SK-N-SH (cell line): ENCODE results near the gene EXOC3L1. TPM values are rescaled to one million over a fixed set of nuclear protein-coding genes. Genes with fewer than 3 reads are reported as not detected.

ENCODE experiments used
- CTCF ChIA-PET: fragments of 300-600, 350-600 bp; formaldehyde crosslinking; extraction: SDS; loops from one replicate; lab custom pipeline; 2021; lab: Yijun Ruan, JAX
- POLR2A ChIA-PET: fragments of 350-600 bp; sonication (Branson Sonifier 250); formaldehyde crosslinking; extraction: SDS; loops from one replicate; lab custom pipeline; 2020; ENCODE audit warnings: antibody characterized with exemption, inconsistent platforms; lab: Yijun Ruan, JAX
- DNase-seq: peaks from one replicate; pipeline ENCODE4 v3.0.0; 2012
- H2AFZ ChIP-seq: fragments of 200-600 bp; sonication (generic); 2 replicates; pipeline ENCODE4 v1.8.1; 2016; ENCODE audit warnings: antibody characterized with exemption, mild to moderate bottlenecking, low read depth
- H3F3A ChIP-seq: fragments of 200-600 bp; sonication (generic); replicated peaks from 2 replicates; pipeline ENCODE3; 2016; ENCODE audit warnings: antibody characterized with exemption, mild to moderate bottlenecking; ENCODE audit not compliant: insufficient read depth
- H3K27ac ChIP-seq, 2 experiments: fragments of 200-500 bp in 1 of 2; fragments of 200-600 bp in 1 of 2; sonication (Bioruptor generic) in 1 of 2; sonication (generic), shearing (Covaris generic) in 1 of 2; 2 replicates each; pipeline versions ENCODE4 v1.5.1 to v1.6.1; 2014 to 2016; ENCODE audit warnings: low read depth in 2 of 2, inconsistent platforms in 1 of 2, low read length in 1 of 2, mild to moderate bottlenecking in 1 of 2, mixed read lengths in 1 of 2
- H3K27me3 ChIP-seq: fragments of 200-600 bp; sonication (generic), shearing (Covaris generic); 2 replicates; pipeline ENCODE4 v1.6.1; 2016; ENCODE audit warnings: mixed run types; ENCODE audit not compliant: insufficient read depth
- H3K36me3 ChIP-seq, 2 experiments: fragments of 200-500 bp in 1 of 2; fragments of 200-600 bp in 1 of 2; sonication (Bioruptor generic) in 1 of 2; sonication (generic) in 1 of 2; replicated peaks in 1 of 2; 2 replicates each; pipeline versions ENCODE3 to v1.5.1; 2014 to 2016; ENCODE audit warnings: low read length in 1 of 2, mild to moderate bottlenecking in 1 of 2; ENCODE audit not compliant: insufficient read depth in 2 of 2, control insufficient read depth in 1 of 2
- H3K4me1 ChIP-seq, 2 experiments: fragments of 200-500 bp in 1 of 2; fragments of 200-600 bp in 1 of 2; sonication (Bioruptor generic) in 1 of 2; sonication (generic), shearing (Covaris generic) in 1 of 2; 2 replicates each; pipeline versions ENCODE4 v1.5.1 to v1.6.1; 2014 to 2016; ENCODE audit warnings: low read depth in 1 of 2, low read length in 1 of 2, mixed run types in 1 of 2; ENCODE audit not compliant: insufficient read depth in 2 of 2, control insufficient read depth in 1 of 2
- H3K4me2 ChIP-seq: fragments of 200-600 bp; sonication (generic), shearing (Covaris generic); 2 replicates; pipeline ENCODE4 v1.6.1; 2017; ENCODE audit warnings: mixed run types
- H3K4me3 ChIP-seq, 2 experiments: fragments of 200-500 bp in 1 of 2; fragments of 200-600 bp in 1 of 2; sonication (Bioruptor generic) in 1 of 2; sonication (generic), shearing (Covaris generic) in 1 of 2; 2 replicates each; pipeline versions ENCODE4 v1.5.1 to v1.8.1; 2014 to 2016; ENCODE audit warnings: low read depth in 2 of 2, inconsistent platforms in 1 of 2, low read length in 1 of 2, mild to moderate bottlenecking in 1 of 2, mixed read lengths in 1 of 2, moderate library complexity in 1 of 2
- H3K79me2 ChIP-seq: fragments of 200-600 bp; sonication (generic); 2 replicates; pipeline ENCODE4 v1.8.1; 2017; ENCODE audit warnings: mild to moderate bottlenecking; ENCODE audit not compliant: insufficient read depth
- H3K9ac ChIP-seq: fragments of 200-600 bp; sonication (generic); 2 replicates; pipeline ENCODE4 v1.6.1; 2017; ENCODE audit warnings: mixed run types
- H3K9me2 ChIP-seq: fragments of 200-600 bp; sonication (generic); 2 replicates; pipeline ENCODE4 v1.6.1; 2017; ENCODE audit warnings: mixed run types
- H3K9me3 ChIP-seq: fragments of 200-600 bp; sonication (generic); 2 replicates; pipeline ENCODE4 v1.6.1; 2017; ENCODE audit warnings: mixed run types, mild to moderate bottlenecking, moderate library complexity
- H4K20me1 ChIP-seq: fragments of 200-600 bp; sonication (generic); 2 replicates; pipeline ENCODE4 v1.6.1; 2017; ENCODE audit warnings: mild to moderate bottlenecking, mixed run types; ENCODE audit not compliant: insufficient read depth
- ELF1 ChIP-seq: IDR thresholded peaks from 2 replicates; pipeline ENCODE4 v1.4.0; 2012
- EZH2phosphoT487 ChIP-seq: fragments of 200-600 bp; sonication (generic); IDR thresholded peaks from 2 replicates; pipeline ENCODE4 v1.6.1; 2017; ENCODE audit warnings: low read depth, mixed run types, mild to moderate bottlenecking, antibody characterized with exemption, moderate library complexity, borderline replicate concordance
- FOSL2 ChIP-seq: IDR thresholded peaks from 2 replicates; pipeline ENCODE4 v1.4.0; 2012; ENCODE audit warnings: low read depth, mild to moderate bottlenecking, moderate library complexity, borderline replicate concordance
- FOXJ3 ChIP-seq: sonication (generic); formaldehyde crosslinking; IDR thresholded peaks from 2 replicates; pipeline ENCODE4 v1.5.1; 2020; ENCODE audit warnings: mild to moderate bottlenecking, missing genetic modification reagents
- GABPA ChIP-seq: IDR thresholded peaks from 2 replicates; pipeline ENCODE4 v1.4.0; 2012; ENCODE audit warnings: low read depth, mild to moderate bottlenecking
- MXI1 ChIP-seq: IDR thresholded peaks from 2 replicates; pipeline ENCODE4 v1.6.1; 2012; ENCODE audit warnings: mild to moderate bottlenecking, low read depth, low read length, improper control_type of control experiment
- RAD21 ChIP-seq: IDR thresholded peaks from 2 replicates; pipeline ENCODE4 v1.6.1; 2012; ENCODE audit warnings: mild to moderate bottlenecking, low read length
- RCOR1 ChIP-seq: fragments of 150-350 bp; IDR thresholded peaks from 2 replicates; pipeline ENCODE4 v1.6.1; 2017; ENCODE audit warnings: antibody characterized with exemption, low read length
- SIN3A ChIP-seq: IDR thresholded peaks from 2 replicates; pipeline ENCODE4 v1.6.1; 2012; ENCODE audit warnings: low read depth, mild to moderate bottlenecking, low read length, moderate library complexity, borderline replicate concordance
- TCF12 ChIP-seq: IDR thresholded peaks from 2 replicates; pipeline ENCODE4 v1.4.0; 2012
- TEAD4 ChIP-seq: IDR thresholded peaks from 2 replicates; pipeline ENCODE4 v1.4.0; 2012; ENCODE audit warnings: mild to moderate bottlenecking, borderline replicate concordance; ENCODE audit not compliant: insufficient read depth
- WGBS: methylation state at CpG from one replicate; pipeline ENCODE4 v1.1.6; 2017; ENCODE audit warnings: low lambda C conversion rate; 5-methylcytosine and 5-hydroxymethylcytosine counted together
- polyA plus RNA-seq, 3 experiments: library from polyadenylated mRNA; depleted of rRNA; stranded (reverse); fragments of >200 nt; gene quantifications; 2 replicates each; pipeline ENCODE4 v1.2.3, GENCODE V29; 2012
- TF ChIP-seq, protein P1 (sequence below): fragments of 150-350 bp; IDR thresholded peaks from 2 replicates; pipeline ENCODE4 v1.6.1; 2017; ENCODE audit warnings: antibody characterized with exemption, low read length, low read depth, borderline replicate concordance
- TF ChIP-seq, protein P2 (sequence below): fragments of 150-350 bp; IDR thresholded peaks from 2 replicates; pipeline ENCODE4 v1.6.1; 2016; ENCODE audit warnings: mild to moderate bottlenecking, low read depth, low read length
- TF ChIP-seq, protein P3 (sequence below): IDR thresholded peaks from 2 replicates; pipeline ENCODE4 v1.6.1; 2012; ENCODE audit warnings: mild to moderate bottlenecking, low read depth, low read length, moderate library complexity

Gene EXOC3L1
- polyA plus RNA-seq, 1 of the 3 experiments (the other 2 are of a cell fraction), result 0.46 TPM

DNA sequence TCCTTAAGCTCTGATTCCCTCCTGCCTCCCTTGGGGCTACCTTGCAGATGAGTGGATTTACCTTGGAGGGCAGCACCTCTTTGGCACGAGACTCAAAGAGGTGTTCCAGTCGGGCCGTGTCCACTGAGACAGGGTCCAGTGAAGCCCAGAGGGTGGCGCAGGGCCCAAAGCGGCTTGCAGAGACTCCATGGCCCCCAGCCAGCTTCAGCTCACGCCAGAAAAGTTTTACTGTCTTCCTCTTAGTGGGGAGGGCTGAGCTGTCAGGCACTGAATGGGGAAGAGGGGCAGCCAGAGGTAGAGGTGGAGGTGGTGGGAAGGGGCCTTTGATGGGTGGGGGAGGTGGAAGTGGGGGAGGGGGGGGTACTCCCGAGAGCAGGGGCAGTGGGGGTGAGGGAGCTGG lies 43.7 kb upstream of the EXOC3L1 start:
- Histone ChIP-seq H3K4me2 (no peak overlapping the region), H3K79me2 (peaks cover 11% of the 10 kb centered on the region), H2AFZ (no peak overlapping the region), H3K9ac (no peak overlapping the region), H3K4me1 (no peaks in the 10 kb centered on the region), H3K9me2 (no peaks in the 10 kb centered on the region), H3K4me3 (no peak overlapping the region), H3K27ac (no peak overlapping the region), H3K27me3 (no peaks in the 10 kb centered on the region), H3F3A (peaks cover 46% of the 10 kb centered on the region), H3K36me3 (peaks cover 49 to 72% of the 10 kb centered on the region in 2 experiments), H3K9me3 (no peaks in the 10 kb centered on the region), H4K20me1 (no peaks in the 10 kb centered on the region)
- POLR2A ChIA-PET, result interaction anchor here (1.6 kb wide), 1 partner anchor 47 kb away, joined by 4 read pairs; no protein-coding TSS in a partner anchor
- TF ChIP-seq RAD21 (no peak), EZH2phosphoT487 (no peak), TEAD4 (no peak), MXI1 (no peak), TCF12 (no peak), FOSL2 (no peak), SIN3A (no peak), FOXJ3 (no peak), RCOR1 (no peak), GABPA (no peak), ELF1 (no peak)
- TF ChIP-seq, protein P1, sequence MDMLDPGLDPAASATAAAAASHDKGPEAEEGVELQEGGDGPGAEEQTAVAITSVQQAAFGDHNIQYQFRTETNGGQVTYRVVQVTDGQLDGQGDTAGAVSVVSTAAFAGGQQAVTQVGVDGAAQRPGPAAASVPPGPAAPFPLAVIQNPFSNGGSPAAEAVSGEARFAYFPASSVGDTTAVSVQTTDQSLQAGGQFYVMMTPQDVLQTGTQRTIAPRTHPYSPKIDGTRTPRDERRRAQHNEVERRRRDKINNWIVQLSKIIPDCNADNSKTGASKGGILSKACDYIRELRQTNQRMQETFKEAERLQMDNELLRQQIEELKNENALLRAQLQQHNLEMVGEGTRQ, result no peak
- TF ChIP-seq, protein P2, sequence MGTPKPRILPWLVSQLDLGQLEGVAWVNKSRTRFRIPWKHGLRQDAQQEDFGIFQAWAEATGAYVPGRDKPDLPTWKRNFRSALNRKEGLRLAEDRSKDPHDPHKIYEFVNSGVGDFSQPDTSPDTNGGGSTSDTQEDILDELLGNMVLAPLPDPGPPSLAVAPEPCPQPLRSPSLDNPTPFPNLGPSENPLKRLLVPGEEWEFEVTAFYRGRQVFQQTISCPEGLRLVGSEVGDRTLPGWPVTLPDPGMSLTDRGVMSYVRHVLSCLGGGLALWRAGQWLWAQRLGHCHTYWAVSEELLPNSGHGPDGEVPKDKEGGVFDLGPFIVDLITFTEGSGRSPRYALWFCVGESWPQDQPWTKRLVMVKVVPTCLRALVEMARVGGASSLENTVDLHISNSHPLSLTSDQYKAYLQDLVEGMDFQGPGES, result no peak
- TF ChIP-seq, protein P3, sequence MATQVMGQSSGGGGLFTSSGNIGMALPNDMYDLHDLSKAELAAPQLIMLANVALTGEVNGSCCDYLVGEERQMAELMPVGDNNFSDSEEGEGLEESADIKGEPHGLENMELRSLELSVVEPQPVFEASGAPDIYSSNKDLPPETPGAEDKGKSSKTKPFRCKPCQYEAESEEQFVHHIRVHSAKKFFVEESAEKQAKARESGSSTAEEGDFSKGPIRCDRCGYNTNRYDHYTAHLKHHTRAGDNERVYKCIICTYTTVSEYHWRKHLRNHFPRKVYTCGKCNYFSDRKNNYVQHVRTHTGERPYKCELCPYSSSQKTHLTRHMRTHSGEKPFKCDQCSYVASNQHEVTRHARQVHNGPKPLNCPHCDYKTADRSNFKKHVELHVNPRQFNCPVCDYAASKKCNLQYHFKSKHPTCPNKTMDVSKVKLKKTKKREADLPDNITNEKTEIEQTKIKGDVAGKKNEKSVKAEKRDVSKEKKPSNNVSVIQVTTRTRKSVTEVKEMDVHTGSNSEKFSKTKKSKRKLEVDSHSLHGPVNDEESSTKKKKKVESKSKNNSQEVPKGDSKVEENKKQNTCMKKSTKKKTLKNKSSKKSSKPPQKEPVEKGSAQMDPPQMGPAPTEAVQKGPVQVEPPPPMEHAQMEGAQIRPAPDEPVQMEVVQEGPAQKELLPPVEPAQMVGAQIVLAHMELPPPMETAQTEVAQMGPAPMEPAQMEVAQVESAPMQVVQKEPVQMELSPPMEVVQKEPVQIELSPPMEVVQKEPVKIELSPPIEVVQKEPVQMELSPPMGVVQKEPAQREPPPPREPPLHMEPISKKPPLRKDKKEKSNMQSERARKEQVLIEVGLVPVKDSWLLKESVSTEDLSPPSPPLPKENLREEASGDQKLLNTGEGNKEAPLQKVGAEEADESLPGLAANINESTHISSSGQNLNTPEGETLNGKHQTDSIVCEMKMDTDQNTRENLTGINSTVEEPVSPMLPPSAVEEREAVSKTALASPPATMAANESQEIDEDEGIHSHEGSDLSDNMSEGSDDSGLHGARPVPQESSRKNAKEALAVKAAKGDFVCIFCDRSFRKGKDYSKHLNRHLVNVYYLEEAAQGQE, result no peak
- DNase-seq, result no peak
- CTCF ChIA-PET, result interaction anchor here (2.1 to 2.5 kb wide), 2 partner anchors 13 to 36 kb away, joined by 7 read pairs; no protein-coding TSS in a partner anchor
- 74% methylated on average over 3 of the region's 7 CpGs for WGBS
